ENCODE measurements around the gene ZNF777.

Gene ZNF777

GRCh38 chr7:149423449-149424110 is 37.3 kb downstream of the ZNF777 start:
- H3K9me3 ChIP-seq (ENCODE audit: control insufficient read depth, insufficient read depth, low read depth, low read length) = no peaks in the 10 kb centered on the region
- H3K4me1 ChIP-seq (ENCODE audit: control insufficient read depth, insufficient read depth, low read length) = no peaks in the 10 kb centered on the region
- no peak for TF ChIP-seq RBAK (tag by site-specific recombination; IDR thresholded peaks at IDR 0.05)
- no peak for TF ChIP-seq BCL6B (tag by site-specific recombination; IDR thresholded peaks at IDR 0.05)
- no peak for TF ChIP-seq ZSCAN4 (tag by site-specific recombination; IDR thresholded peaks at IDR 0.05)
- TF ChIP-seq MYNN (tag by site-specific recombination; IDR thresholded peaks at IDR 0.05; ENCODE audit: borderline replicate concordance) = no peak
- TF ChIP-seq ZNF629 (tag by site-specific recombination; IDR thresholded peaks at IDR 0.05) = no peak
- TF ChIP-seq ZNF362 (tag by site-specific recombination; IDR thresholded peaks at IDR 0.05) = no peak
- TF ChIP-seq ZBTB1 (tag by site-specific recombination; IDR thresholded peaks at IDR 0.05) = no peak
- no peak for TF ChIP-seq ZNF843 (tag by site-specific recombination; IDR thresholded peaks at IDR 0.05)
- no peak for TF ChIP-seq ZNF768 (tag by site-specific recombination; IDR thresholded peaks at IDR 0.05)
- TF ChIP-seq ZNF416 (tag by site-specific recombination; IDR thresholded peaks at IDR 0.05) = no peak
- POLR2A ChIA-PET = no interaction called here
- no peak overlapping the region for H3K27ac ChIP-seq (ENCODE audit: extremely low read depth, low read depth, low read length)
- CTCF ChIA-PET = interaction anchor here (0.5 to 1.5 kb wide), 7 partner anchors 17 to 360 kb away, joined by 3 to 9 read pairs (median 4); no protein-coding TSS in a partner anchor
- H3K36me3 ChIP-seq (ENCODE audit: control insufficient read depth in 2 of 2, insufficient read depth in 1 of 2, low read length in 2 of 2) = no peaks in the 10 kb centered on the region
- no peak overlapping the region for H3K4me3 ChIP-seq (ENCODE audit: low read depth, low read length)

- POLR2A ChIA-PET = no interaction called here
- no peak for TF ChIP-seq ZNF354C (tag by site-specific recombination; IDR thresholded peaks at IDR 0.05; ENCODE audit: borderline replicate concordance, low read depth)
- TF ChIP-seq HIC1 (tag by site-specific recombination; IDR thresholded peaks at IDR 0.05) = no peak
- no peak for TF ChIP-seq SP7 (tag by site-specific recombination; IDR thresholded peaks at IDR 0.05)
- TF ChIP-seq ZNF555 (tag by site-specific recombination; conservative IDR thresholded peaks at IDR 0.05) = no peak
- no peak for TF ChIP-seq SETDB1 (IDR thresholded peaks at IDR 0.05; ENCODE audit: insufficient read length, low read length)
- TF ChIP-seq KLF1 (tag by site-specific recombination; IDR thresholded peaks at IDR 0.05) = no peak
- TF ChIP-seq PRDM2 (tag by site-specific recombination; IDR thresholded peaks at IDR 0.05; ENCODE audit: borderline replicate concordance) = no peak
- no peak for TF ChIP-seq PRDM1 (tag by site-specific recombination; IDR thresholded peaks at IDR 0.05)
- TF ChIP-seq ZNF114 (tag by site-specific recombination; IDR thresholded peaks at IDR 0.05) = no peak
- no peak for TF ChIP-seq ZNF544 (tag by site-specific recombination; IDR thresholded peaks at IDR 0.05)
These were observed 38.0 kb downstream of the ZNF777 start for GRCh38 chr7:149422914-149423301.

More at GRCh38 chr7:149422914-149423301, 38.0 kb downstream of the ZNF777 start:
- Histone ChIP-seq H3K4me1 (ENCODE audit: control insufficient read depth, insufficient read depth, low read length) (no peaks in the 10 kb centered on the region), H3K4me3 (ENCODE audit: low read depth, low read length) (no peak overlapping the region), H3K27ac (ENCODE audit: extremely low read depth, low read depth, low read length) (no peak overlapping the region), H3K36me3 (ENCODE audit: control insufficient read depth in 2 of 2, insufficient read depth in 1 of 2, low read length in 2 of 2) (no peaks in the 10 kb centered on the region), H3K9me3 (ENCODE audit: control insufficient read depth, insufficient read depth, low read depth, low read length) (no peaks in the 10 kb centered on the region)
- CTCF ChIA-PET = interaction anchor here (0.6 to 1.7 kb wide), 8 partner anchors 11 to 361 kb away, joined by 3 to 7 read pairs (median 4); no protein-coding TSS in a partner anchor
